SH-SY5Y (cell line): ENCODE results near the gene EREG.

Source experiments
- GATA2 ChIP-seq: IDR thresholded peaks from 2 replicates; pipeline ENCODE4 v1.6.1; 2011; ENCODE audit warnings: mild to moderate bottlenecking, low read depth, low read length
- GATA3 ChIP-seq: IDR thresholded peaks from 2 replicates; pipeline ENCODE4 v1.6.1; 2011; ENCODE audit warnings: low read depth, mild to moderate bottlenecking, low read length, moderate library complexity

DNA sequence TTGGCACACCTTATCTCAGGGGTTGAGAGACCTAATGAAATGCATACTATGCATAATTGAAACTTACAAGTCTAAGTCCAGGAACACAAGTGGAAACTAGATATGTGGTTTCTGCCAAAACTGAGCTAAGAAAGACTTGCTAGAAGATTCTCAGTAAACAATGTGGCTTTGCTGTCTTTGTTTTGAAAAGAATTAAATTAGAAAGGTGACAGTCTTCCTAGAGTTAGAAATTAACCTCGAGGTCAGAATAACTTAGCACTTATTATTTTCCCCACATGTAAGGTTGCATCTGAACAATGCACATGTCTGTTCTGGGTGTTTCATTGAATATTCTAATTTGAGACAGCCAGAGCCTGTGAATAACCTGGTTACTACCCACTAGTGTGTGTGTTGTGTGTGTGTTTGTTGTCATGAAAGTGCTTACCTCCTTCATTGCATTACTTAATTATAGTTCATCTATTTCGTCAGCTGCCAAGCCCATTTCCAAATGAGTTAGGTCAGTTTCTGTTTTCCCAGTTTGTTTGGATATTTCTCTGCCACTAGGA, 1.5 kb downstream of the EREG start:
- TF ChIP-seq GATA2 (no peak), GATA3 (no peak)
